Effector CD4-positive, alpha-beta T cell (primary cell): ENCODE measurements around the gene EARS2.
"Not testable (repeated sequence)": the region's sequence is repeated elsewhere in the genome, so short reads cannot be mapped to it uniquely, and the experiment has no call there.

Source experiments
- DNase-seq: peaks from one replicate; pipeline ENCODE4 v3.0.0-alpha.2; 2020

Gene EARS2

DNA sequence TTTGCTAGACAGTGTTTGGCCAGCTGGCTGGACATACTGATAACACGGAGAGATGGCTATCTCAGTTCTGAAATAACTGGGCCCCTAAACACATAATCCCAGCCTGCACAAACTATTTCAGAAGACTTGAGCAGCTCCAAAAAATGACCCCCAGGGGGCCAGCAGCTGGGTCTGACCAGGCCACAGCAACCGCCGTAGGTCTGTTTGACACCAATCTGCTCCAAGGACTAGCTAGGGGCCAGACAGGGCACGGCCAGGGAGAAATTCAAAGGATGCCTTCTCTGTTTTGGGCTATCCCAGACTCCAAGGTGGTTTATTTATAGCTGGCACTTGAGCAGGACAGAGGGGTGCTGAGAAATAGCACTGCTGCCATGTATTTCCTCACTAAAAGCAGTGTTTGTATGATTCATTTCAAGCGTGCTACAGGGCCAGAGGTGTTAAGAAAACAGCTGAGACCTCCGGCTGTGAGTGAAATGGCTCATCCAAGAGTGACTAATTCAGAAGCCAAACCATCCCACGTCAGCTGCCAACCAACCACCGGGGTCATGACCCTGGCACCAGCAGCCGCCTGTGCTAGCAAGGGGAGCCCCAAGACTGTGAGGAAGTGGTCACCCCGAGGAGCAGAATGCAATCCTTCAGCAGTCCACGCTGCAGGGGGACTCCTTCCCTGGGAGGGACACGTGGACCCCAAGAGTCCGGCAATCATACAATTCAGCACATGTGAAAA lies 52.5 kb downstream of the EARS2 start:
- peak; percentile 49 for DNase-seq

DNA sequence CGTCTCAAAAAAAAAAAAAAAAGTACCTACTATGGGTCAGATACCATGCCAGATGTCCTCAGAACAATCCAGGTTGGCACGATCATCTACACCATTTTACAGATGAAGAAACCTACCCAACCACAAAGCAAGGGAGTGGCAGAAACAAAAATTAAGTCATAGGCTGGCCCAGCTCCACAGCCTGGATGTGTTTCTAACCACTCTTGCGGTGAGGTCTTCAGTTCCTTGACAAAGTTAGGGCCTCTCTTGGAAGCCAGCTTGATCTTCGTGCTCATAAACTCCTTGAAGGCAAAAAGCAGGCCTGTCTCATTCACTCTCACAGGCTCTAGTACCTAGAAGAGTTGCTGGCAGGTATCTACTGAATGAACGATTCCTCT lies 53.1 kb downstream of the EARS2 start:
- DNase-seq = no peak

DNA sequence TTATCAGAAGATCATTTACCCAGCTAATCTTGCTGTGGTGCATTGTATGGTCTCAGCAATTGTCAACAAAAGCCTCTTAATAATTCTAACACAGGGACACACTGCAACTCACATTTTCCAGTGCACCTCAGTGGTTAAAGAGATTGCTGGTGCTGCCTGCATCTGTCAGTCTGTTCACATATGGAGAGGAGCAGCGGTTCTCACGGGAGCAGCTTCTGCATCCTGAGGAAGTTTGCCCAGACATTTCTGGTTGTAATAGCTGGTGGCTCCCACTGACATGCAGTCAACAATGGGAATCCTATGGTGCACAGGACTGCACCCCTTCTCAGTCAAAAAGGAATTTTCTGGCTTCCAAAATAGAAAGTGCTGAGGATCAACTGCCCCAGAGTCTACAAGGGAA lies 54.7 kb downstream of the EARS2 start:
- no peak for DNase-seq

DNA sequence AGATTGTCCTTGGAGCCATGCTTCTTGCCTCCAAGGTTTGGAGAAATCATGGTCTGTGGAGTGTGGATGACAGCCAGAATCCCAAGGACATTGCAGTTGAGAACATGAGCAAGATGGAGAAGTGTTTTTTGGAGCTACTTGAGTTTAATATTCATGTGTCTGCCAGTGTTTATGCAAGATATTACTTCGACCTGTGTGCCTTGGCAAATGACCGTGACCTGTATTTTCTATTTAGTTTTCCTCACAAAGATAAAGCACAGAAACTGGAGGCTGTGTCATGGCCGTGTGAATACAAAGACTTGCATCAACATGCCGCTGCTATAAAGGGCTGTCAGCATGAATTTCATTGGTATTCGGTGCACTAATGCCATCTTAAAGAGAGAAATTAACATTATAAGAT lies 55.9 kb downstream of the EARS2 start:
- no peak for DNase-seq

- DNase-seq = no peak
These were observed 56.3 kb downstream of the EARS2 start for GRCh38 chr16:23500862-23501225.

- DNase-seq = no peak
These were observed 56.8 kb downstream of the EARS2 start for GRCh38 chr16:23500212-23500861.

DNA sequence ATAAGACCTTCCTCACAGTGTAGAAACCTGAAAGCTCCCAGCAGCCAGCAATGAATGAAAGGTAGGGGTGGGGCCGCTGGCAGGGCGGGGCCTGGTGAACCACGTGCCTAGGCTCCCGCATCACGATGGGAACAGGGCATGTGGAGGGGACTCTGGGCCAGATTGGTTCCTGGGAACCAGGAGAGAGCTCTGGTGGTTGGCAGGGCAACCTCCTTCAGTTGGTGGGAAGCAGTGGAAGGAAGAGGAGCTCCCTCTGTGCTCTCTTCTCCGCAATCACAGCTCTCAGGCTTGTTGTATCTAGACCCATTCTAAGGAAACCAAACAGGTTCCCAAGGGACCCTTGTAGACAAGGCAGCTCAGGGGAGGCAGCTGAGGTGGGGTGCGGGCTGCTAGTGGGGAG lies 57.3 kb downstream of the EARS2 start:
- no peak for DNase-seq

- DNase-seq = no peak
These were observed 58.3 kb downstream of the EARS2 start for GRCh38 chr16:23498863-23499262.

DNA sequence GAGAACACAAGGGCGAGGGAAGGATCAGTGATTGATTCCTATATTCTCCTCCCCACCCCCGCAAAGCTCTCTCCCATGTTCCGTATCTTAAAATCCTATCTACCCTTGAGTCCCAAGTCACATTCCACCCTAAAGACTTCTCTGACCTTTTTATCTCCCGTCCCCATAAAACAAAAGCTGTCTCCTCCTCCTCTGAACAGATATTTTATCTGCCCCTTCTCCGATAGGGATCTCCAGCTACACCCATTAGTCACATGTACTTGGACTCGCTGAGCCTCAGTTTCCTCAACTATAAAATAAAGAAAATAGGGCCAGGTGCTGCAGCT lies 59.6 kb downstream of the EARS2 start:
- no peak for DNase-seq

- no peak for DNase-seq
These were observed 60.2 kb downstream of the EARS2 start for GRCh38 chr16:23496821-23497542.

DNA sequence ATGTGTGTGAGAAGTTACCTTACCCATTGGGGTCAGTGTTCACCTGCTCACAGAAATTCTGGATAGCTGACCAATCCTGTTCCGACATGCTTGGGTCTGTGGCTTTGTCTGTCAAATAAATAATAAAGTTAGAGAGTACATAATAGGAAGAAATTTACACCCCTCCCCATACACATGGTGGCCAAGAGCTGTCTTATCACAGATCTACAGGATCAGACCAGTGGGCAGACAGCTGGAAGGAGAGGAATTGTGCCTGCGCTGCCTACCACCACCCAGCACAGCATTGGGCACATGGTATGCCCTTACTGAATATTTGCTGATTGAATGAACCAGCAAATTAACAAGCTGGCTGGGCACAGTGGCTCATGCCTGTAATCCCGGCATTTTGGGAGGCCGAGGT lies 61.5 kb downstream of the EARS2 start:
- DNase-seq = no peak

DNA sequence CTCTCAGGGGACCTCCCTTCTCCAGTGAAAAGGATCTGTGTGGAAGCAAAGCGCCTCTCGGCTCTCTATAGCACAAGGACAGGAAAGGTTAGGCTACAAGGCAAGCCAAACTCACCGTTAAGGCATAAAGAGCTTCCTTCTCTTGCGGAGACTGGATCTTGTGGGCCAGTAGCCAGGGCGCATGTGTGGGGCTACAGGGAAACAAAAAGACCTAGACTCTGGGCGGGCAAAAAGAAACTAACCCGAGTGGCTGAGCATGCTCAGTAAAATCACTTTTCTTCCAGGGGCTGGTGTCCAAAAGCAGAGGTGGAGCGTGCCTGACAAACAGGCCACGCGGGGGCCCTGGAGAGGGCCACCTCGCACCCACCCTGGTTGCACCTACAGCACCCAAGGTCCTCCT lies 63.0 kb downstream of the EARS2 start:
- DNase-seq = no peak

DNA sequence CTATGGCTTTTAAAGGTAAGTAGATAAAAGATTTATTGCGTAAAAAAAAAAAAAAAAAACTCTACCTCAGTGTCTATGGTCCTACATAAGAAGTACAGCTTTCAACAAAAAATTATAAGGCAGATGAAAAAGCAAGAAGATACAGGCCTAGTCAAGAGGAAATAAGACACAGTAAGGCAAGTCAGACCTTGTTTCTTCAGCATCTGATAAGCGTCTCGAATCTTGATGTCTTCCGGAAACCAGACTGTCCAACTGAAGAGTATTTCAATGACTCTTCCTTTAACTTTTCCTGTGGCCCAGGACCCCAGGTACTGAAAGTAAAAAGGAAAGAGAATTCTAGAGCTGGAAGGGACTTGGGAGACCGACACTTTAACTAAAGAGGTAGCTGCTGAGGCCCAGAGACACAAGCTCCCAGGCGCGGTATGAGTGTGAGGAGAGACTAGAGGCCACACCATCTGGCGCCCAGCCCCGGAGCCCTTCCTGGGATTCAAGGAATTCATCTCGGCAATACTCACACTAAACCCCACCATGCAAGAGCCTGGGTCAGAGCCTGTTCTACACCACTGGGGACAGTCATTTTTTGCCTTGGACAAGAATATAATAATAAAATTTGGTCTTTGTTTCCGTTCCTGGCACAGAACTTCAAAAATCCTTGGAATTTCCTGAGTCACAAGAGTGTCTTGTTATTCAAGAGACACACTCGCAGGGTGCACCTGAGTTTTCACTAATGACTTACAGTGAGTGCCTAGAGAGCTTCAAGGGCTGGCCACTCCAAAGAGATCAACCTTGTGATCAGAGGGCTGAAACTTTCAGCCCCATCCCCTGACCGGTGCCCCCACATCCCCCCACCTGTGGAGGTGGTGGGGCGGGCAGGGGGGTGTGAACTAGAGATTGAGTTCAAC lies 65.4 kb downstream of the EARS2 start:
- no peak for DNase-seq

GRCh38 chr16:23486480-23486879 lies 70.7 kb downstream of the EARS2 start:
- no peak for DNase-seq

DNA sequence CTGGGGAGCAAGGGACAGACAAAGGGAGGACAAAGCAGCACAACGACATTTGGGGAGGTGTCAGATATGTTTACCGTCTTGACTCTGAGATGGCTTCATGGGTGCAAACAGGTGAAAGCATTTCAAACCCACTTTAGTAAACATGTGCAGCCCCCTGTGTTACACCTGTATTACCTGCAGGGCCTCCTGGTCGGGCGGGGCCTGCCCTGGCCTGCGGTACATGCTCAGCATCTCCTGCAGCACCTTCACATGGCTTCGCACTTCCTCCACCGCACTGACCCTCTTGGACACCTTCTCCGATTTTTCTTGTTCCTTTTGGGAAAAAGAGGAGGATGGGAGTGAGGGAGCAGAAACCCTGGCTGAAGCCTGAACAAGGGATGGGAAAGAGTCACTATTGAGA lies 71.3 kb downstream of the EARS2 start:
- DNase-seq = no peak

GRCh38 chr16:23485257-23485614 lies 71.9 kb downstream of the EARS2 start:
- no peak for DNase-seq

- DNase-seq = no peak
These were observed 72.5 kb downstream of the EARS2 start for GRCh38 chr16:23484510-23485256.

- DNase-seq = not testable (repeated sequence)
These were observed 73.7 kb downstream of the EARS2 start for GRCh38 chr16:23483492-23483891.

GRCh38 chr16:23482778-23483177 lies 74.4 kb downstream of the EARS2 start:
- peak; percentile 23 for DNase-seq

DNA sequence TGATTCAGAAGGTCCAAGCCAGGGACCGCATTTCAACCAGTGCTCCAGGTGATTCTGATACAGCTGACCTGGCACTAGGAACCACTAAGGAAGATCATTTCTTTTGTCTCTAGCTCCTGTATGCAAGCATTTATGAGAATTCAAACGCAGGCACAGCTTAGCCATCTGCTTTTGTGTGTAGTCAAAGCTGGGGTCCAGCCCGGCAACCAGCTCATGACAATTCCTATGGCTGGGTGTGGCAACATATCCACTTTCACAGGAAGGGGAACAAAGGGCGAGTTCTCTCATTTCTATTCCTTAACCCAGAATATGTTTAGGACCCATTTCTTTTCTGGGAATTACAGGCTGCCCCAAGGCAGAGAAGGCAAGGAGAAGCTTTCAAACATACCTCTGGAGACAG lies 76.9 kb downstream of the EARS2 start:
- DNase-seq = no peak

- no peak for DNase-seq
These were observed 78.0 kb downstream of the EARS2 start for GRCh38 chr16:23479138-23479537.

- no peak for DNase-seq
These were observed 78.6 kb downstream of the EARS2 start for GRCh38 chr16:23478566-23478965.

GRCh38 chr16:23476289-23476688 lies 80.9 kb downstream of the EARS2 start:
- DNase-seq = no peak
